ENCODE data around the gene ALPG. TPM values are rescaled to one million over a fixed set of nuclear protein-coding genes. Genes with fewer than 3 reads are reported as not detected.
"Not testable (repeated sequence)": the region's sequence is repeated elsewhere in the genome, so short reads cannot be mapped to it uniquely, and the experiment has no call there.

Gene ALPG
- total RNA-seq, 1 donor from 2014 or later: 2.4 TPM

DNA sequence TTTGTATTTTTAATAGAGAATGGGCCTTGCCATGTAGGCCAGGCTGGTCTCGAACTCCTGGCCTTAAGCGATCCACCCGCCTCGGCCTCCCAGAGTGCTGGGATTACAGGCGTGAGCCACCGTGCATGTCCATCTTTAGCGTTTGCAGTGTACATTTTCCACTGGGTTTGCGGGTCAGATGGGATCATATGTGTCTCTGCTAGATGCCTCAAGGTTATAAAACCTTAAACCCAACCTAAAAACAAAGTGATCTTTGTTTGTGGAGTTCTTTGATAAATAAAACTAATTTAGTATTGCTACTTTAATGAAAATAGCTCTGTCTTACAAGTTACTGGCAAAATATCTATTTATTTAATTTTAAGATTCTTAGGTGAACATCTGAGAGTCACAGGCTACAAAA is 13.1 kb upstream of the ALPG start:
- Mint-ChIP-seq H3K27ac (ENCODE audit: unreplicated experiment) (no peak overlapping the region), H3K27me3 (ENCODE audit: unreplicated experiment) (peaks cover 13% of the 10 kb centered on the region), H3K9me3 (ENCODE audit: unreplicated experiment) (peaks cover 2% of the 10 kb centered on the region), H3K4me3 (ENCODE audit: unreplicated experiment) (no peak overlapping the region), H3K36me3 (ENCODE audit: unreplicated experiment) (peaks cover 10% of the 10 kb centered on the region), H3K4me1 (ENCODE audit: low read depth, unreplicated experiment) (peaks cover 1% of the 10 kb centered on the region)
- no peak for TF ChIP-seq CTCF (IDR thresholded peaks at IDR 0.05; ENCODE audit: partially characterized antibody, unreplicated experiment)
- DNase-seq: no peak

GRCh38 chr2:232394431-232394830 is 12.2 kb upstream of the ALPG start:
- not testable (repeated sequence) for H3K9me3 Mint-ChIP-seq (ENCODE audit: unreplicated experiment); H3K27ac Mint-ChIP-seq (ENCODE audit: unreplicated experiment); H3K36me3 Mint-ChIP-seq (ENCODE audit: unreplicated experiment); H3K4me3 Mint-ChIP-seq (ENCODE audit: unreplicated experiment); DNase-seq; H3K27me3 Mint-ChIP-seq (ENCODE audit: unreplicated experiment); H3K4me1 Mint-ChIP-seq (ENCODE audit: low read depth, unreplicated experiment)

DNA sequence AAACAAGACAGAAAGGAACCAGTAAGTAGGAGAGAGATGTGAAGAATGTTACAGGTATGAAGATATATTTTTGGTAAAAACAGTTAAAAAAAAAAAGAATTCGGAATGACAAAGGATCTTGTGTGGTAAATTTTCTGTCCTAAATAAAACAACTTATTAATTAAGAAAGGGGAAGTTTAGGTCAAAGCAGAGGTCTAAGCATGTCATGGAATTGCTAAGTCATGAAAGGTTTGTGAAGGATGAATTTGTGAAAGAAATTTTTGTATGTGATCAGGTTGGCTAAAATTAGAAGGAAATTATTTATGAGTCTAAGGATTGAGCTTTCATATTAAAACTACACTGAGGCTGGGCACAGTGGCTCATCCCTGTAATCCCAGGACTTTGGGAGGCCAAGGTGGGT is 11.1 kb upstream of the ALPG start:
- Mint-ChIP-seq H3K9me3 (ENCODE audit: unreplicated experiment) (peaks cover 2% of the 10 kb centered on the region), H3K36me3 (ENCODE audit: unreplicated experiment) (peaks cover 5% of the 10 kb centered on the region), H3K27me3 (ENCODE audit: unreplicated experiment) (peaks cover 3% of the 10 kb centered on the region), H3K27ac (ENCODE audit: unreplicated experiment) (no peak overlapping the region), H3K4me1 (ENCODE audit: low read depth, unreplicated experiment) (no peaks in the 10 kb centered on the region), H3K4me3 (ENCODE audit: unreplicated experiment) (no peak overlapping the region)
- DNase-seq: no peak
- no peak for TF ChIP-seq CTCF (IDR thresholded peaks at IDR 0.05; ENCODE audit: partially characterized antibody, unreplicated experiment)

- Mint-ChIP-seq H3K4me1 (ENCODE audit: low read depth, unreplicated experiment) (no peaks in the 10 kb centered on the region), H3K4me3 (ENCODE audit: unreplicated experiment) (no peak overlapping the region), H3K27ac (ENCODE audit: unreplicated experiment) (no peak overlapping the region), H3K36me3 (ENCODE audit: unreplicated experiment) (no peaks in the 10 kb centered on the region), H3K27me3 (ENCODE audit: unreplicated experiment) (no peaks in the 10 kb centered on the region), H3K9me3 (ENCODE audit: unreplicated experiment) (peaks cover 2% of the 10 kb centered on the region)
- no peak for TF ChIP-seq CTCF (IDR thresholded peaks at IDR 0.05; ENCODE audit: partially characterized antibody, unreplicated experiment)
- DNase-seq: no peak
Measured at GRCh38 chr2:232396683-232397082, 10.0 kb upstream of the ALPG start.

- Mint-ChIP-seq H3K9me3 (ENCODE audit: unreplicated experiment) (peaks cover 2% of the 10 kb centered on the region), H3K4me3 (ENCODE audit: unreplicated experiment) (no peak overlapping the region), H3K4me1 (ENCODE audit: low read depth, unreplicated experiment) (no peaks in the 10 kb centered on the region), H3K36me3 (ENCODE audit: unreplicated experiment) (no peaks in the 10 kb centered on the region), H3K27ac (ENCODE audit: unreplicated experiment) (no peak overlapping the region), H3K27me3 (ENCODE audit: unreplicated experiment) (no peaks in the 10 kb centered on the region)
- DNase-seq: no peak
- TF ChIP-seq CTCF (IDR thresholded peaks at IDR 0.05; ENCODE audit: partially characterized antibody, unreplicated experiment): no peak
Measured at GRCh38 chr2:232398293-232399034, 8.2 kb upstream of the ALPG start.

All from glutamatergic neuron (in vitro differentiated cells).